ENCODE results near the gene LTBR. TPM values are rescaled to one million over a fixed set of nuclear protein-coding genes. Genes with fewer than 3 reads are reported as not detected.
A peak's percentile ranks its signal among the peaks of the same experiment; 100 is the strongest.

Gene LTBR
- total RNA-seq, 2 donors from 2014 or later: 186 to 264 TPM

DNA sequence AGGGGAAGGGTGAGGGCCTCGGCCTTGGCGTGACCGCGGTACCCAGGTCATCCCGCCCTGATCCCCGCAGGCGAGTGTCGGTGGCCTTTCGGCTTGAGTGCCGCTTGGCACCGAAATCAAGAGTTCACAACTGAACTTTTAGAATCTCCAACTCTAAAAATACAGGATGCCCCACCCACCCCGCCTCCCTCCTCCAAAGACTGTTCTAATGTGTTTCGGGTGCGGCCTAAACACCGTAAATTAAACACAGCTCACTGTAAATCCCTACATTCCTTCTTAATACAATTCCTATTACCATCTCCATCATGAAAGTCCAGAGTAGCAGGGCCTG is 20.0 kb upstream of the LTBR start:
- no peak for DNase-seq (ENCODE audit: low spot score)
- peak overlapping the region; percentile 34 to 48 for H3K4me3 ChIP-seq
- no peaks in the 10 kb centered on the region for H3K36me3 ChIP-seq
- TF ChIP-seq POLR2A (IDR thresholded peaks at IDR 0.05) (no peak), POLR2AphosphoS5 (IDR thresholded peaks at IDR 0.05) (no peak)
- TF ChIP-seq, protein P1, sequence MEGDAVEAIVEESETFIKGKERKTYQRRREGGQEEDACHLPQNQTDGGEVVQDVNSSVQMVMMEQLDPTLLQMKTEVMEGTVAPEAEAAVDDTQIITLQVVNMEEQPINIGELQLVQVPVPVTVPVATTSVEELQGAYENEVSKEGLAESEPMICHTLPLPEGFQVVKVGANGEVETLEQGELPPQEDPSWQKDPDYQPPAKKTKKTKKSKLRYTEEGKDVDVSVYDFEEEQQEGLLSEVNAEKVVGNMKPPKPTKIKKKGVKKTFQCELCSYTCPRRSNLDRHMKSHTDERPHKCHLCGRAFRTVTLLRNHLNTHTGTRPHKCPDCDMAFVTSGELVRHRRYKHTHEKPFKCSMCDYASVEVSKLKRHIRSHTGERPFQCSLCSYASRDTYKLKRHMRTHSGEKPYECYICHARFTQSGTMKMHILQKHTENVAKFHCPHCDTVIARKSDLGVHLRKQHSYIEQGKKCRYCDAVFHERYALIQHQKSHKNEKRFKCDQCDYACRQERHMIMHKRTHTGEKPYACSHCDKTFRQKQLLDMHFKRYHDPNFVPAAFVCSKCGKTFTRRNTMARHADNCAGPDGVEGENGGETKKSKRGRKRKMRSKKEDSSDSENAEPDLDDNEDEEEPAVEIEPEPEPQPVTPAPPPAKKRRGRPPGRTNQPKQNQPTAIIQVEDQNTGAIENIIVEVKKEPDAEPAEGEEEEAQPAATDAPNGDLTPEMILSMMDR (IDR thresholded peaks at IDR 0.05): no peak
- H3K27me3 ChIP-seq (replicated peaks; ENCODE audit: insufficient read depth): no peaks in the 10 kb centered on the region
- peaks cover 7% of the 10 kb centered on the region for H3K4me1 ChIP-seq (replicated peaks)
- H3K27ac ChIP-seq: peak overlapping the region; percentile 85 to 93
- WGBS: 38% methylated on average over 15 of the region's 15 CpGs
- intact Hi-C loops (cut with DNase I): no loop called here
- H3K9me3 ChIP-seq: no peaks in the 10 kb centered on the region

- intact Hi-C loops (cut with DNase I): no loop called here
- H3K9me3 ChIP-seq: no peaks in the 10 kb centered on the region
- WGBS: 37% methylated on average over 11 of the region's 11 CpGs
- DNase-seq (ENCODE audit: low spot score): no peak
- H3K4me3 ChIP-seq: no peak overlapping the region
- TF ChIP-seq, protein P1 (IDR thresholded peaks at IDR 0.05): peak in 1 of 4 experiments; percentile 28
- TF ChIP-seq POLR2A (IDR thresholded peaks at IDR 0.05) (no peak), POLR2AphosphoS5 (IDR thresholded peaks at IDR 0.05) (peak; percentile 45)
- H3K4me1 ChIP-seq (replicated peaks): peaks cover 16% of the 10 kb centered on the region
- H3K27me3 ChIP-seq (replicated peaks; ENCODE audit: insufficient read depth): no peaks in the 10 kb centered on the region
- peak overlapping the region; percentile 12 to 21 for H3K27ac ChIP-seq
- no peaks in the 10 kb centered on the region for H3K36me3 ChIP-seq
Observed at GRCh38 chr12:6367065-6367968, 16.6 kb upstream of the LTBR start.

DNA sequence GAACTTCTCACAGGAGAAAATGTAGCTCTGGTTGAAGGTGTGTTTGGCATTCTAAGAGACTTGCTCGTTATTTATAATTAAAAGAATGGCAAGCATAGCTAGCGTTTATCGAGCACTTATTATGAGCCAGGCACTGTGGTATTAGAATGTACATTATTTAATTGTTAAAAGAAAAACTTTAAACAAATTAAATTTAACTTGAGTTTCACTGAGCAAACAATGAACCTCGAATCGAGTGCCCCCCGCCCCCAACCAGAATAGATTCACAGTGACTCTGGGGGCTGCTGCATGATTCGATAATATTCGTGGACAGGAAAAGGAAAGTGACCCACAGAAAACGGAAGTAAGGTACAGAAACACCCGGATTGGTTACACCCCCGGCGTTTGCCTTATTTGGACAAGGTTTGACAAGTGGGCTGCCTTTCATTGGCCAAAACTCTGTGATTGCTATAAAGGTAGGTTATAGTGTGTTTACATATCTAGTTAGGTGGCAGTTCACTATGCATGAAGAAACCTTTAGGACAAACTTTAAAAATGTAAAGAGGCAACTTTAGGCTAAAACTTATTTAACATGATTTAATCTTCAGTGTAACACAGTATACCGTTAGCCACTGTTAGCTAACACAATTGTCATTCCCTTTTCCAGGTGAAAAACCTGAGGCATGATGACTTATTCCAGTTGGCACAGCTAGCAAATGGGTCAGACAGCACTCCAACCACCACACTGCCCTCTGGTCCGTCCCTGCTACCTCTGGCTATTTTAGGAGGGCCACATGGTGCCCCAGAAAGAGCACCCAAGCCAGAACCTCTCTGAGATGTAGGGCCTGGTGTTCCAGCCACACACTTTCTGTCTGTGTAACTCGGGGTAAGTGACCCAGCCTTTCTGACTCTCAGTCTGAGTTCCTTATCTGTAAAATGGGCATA is 15.7 kb upstream of the LTBR start:
- Histone ChIP-seq H3K27ac (peak overlapping the region; percentile 12 to 21), H3K9me3 (no peaks in the 10 kb centered on the region), H3K4me1 (replicated peaks) (peaks cover 21% of the 10 kb centered on the region), H3K36me3 (no peaks in the 10 kb centered on the region), H3K27me3 (replicated peaks; ENCODE audit: insufficient read depth) (no peaks in the 10 kb centered on the region), H3K4me3 (no peak overlapping the region)
- 61% methylated on average over 15 of the region's 15 CpGs for WGBS
- intact Hi-C loops (cut with DNase I): no loop called here
- no peak for DNase-seq (ENCODE audit: low spot score)
- TF ChIP-seq POLR2AphosphoS5 (IDR thresholded peaks at IDR 0.05) (no peak), POLR2A (IDR thresholded peaks at IDR 0.05) (no peak)
- TF ChIP-seq, protein P1 (IDR thresholded peaks at IDR 0.05): no peak

GRCh38 chr12:6368906-6369525 is 14.9 kb upstream of the LTBR start:
- H3K27ac ChIP-seq: peak overlapping the region; percentile 12 to 21
- H3K27me3 ChIP-seq (replicated peaks; ENCODE audit: insufficient read depth): no peaks in the 10 kb centered on the region
- WGBS: 92% methylated on average over 9 of the region's 9 CpGs
- intact Hi-C loops (cut with DNase I): no loop called here
- H3K4me3 ChIP-seq: no peak overlapping the region
- TF ChIP-seq, protein P1 (IDR thresholded peaks at IDR 0.05): no peak
- no peak for TF ChIP-seq POLR2A (IDR thresholded peaks at IDR 0.05)
- TF ChIP-seq POLR2AphosphoS5 (IDR thresholded peaks at IDR 0.05): no peak
- peaks cover 21% of the 10 kb centered on the region for H3K4me1 ChIP-seq (replicated peaks)
- DNase-seq (ENCODE audit: low spot score): no peak
- no peaks in the 10 kb centered on the region for H3K36me3 ChIP-seq
- no peaks in the 10 kb centered on the region for H3K9me3 ChIP-seq

Data from prostate gland (tissue), 2 donors.